HL-60 (cell line): ENCODE measurements around the gene SH3BP1.

Source experiments
- DNase-seq, 2 experiments: peaks; one replicate each; pipeline ENCODE4 v3.0.0-alpha.2; 2010 to 2020; ENCODE audit warnings: low read depth in 1 of 2, low spot score in 1 of 2
- H3K27ac ChIP-seq: fragments of 250-450 bp; sonication (Bioruptor Pico); replicated peaks from 2 replicates; pipeline ENCODE4 v1.5.1; 2020; ENCODE audit warnings: mild to moderate bottlenecking, moderate library complexity
- H3K27me3 ChIP-seq: fragments of 250-450 bp; sonication (Bioruptor Pico); 2 replicates; pipeline ENCODE4 v1.5.1; 2021; ENCODE audit warnings: mild to moderate bottlenecking, moderate library complexity; ENCODE audit not compliant: insufficient read depth, poor library complexity, severe bottlenecking
- H3K4me3 ChIP-seq: replicated peaks from 2 replicates; pipeline ENCODE4 v1.5.1; 2011; ENCODE audit warnings: mild to moderate bottlenecking, control low read depth, low read length; ENCODE audit not compliant: insufficient read depth
- CTCF ChIP-seq: IDR thresholded peaks from one replicate; pipeline ENCODE4 v1.5.1; 2011; ENCODE audit warnings: low read length, control low read depth, inconsistent platforms; ENCODE audit not compliant: insufficient read depth
- GABPA ChIP-seq: IDR thresholded peaks from 2 replicates; pipeline ENCODE4 v1.6.1; 2012; ENCODE audit warnings: low read depth
- POLR2AphosphoS5 ChIP-seq: IDR thresholded peaks from 2 replicates; pipeline ENCODE4 v1.6.1; 2012; ENCODE audit warnings: low read depth
- REST ChIP-seq: IDR thresholded peaks from 2 replicates; pipeline ENCODE4 v1.6.1; 2012; ENCODE audit warnings: low read depth; ENCODE audit not compliant: insufficient replicate concordance
- SPI1 ChIP-seq: IDR thresholded peaks from 2 replicates; pipeline ENCODE4 v1.6.1; 2012; ENCODE audit warnings: low read depth, mild to moderate bottlenecking, borderline replicate concordance

Gene SH3BP1

GRCh38 chr22:37619991-37620390, 19.5 kb upstream of the SH3BP1 start:
- Histone ChIP-seq H3K27ac (no peak overlapping the region), H3K4me3 (no peak overlapping the region), H3K27me3 (no peaks in the 10 kb centered on the region)
- no peak for DNase-seq
- TF ChIP-seq SPI1 (no peak), REST (no peak), CTCF (no peak), GABPA (no peak), POLR2AphosphoS5 (no peak)

- TF ChIP-seq GABPA (no peak), POLR2AphosphoS5 (no peak), REST (no peak), CTCF (no peak), SPI1 (no peak)
- no peak for DNase-seq
- no peak overlapping the region for H3K4me3 ChIP-seq
- H3K27me3 ChIP-seq: no peaks in the 10 kb centered on the region
- H3K27ac ChIP-seq: no peak overlapping the region
Measured at GRCh38 chr22:37621352-37621860, 18.1 kb upstream of the SH3BP1 start.

GRCh38 chr22:37623075-37624016, 16.1 kb upstream of the SH3BP1 start:
- Histone ChIP-seq H3K4me3 (no peak overlapping the region), H3K27me3 (no peaks in the 10 kb centered on the region), H3K27ac (no peak overlapping the region)
- peak in 1 of 2 experiments; percentile 63 for DNase-seq
- TF ChIP-seq GABPA (no peak), CTCF (peak; percentile 38), SPI1 (no peak), REST (no peak)
